Measurements from ENCODE around the gene SLAIN1. TPM values are rescaled to one million over a fixed set of nuclear protein-coding genes. Genes with fewer than 3 reads are reported as not detected.

The SLAIN1 gene
- total and polyA plus RNA-seq, 10 of the 15 experiments (the other 5 are each of a cell fraction or from before 2014, with no cell fraction given) = 11.9 to 140 (median 56.9) TPM

DNA sequence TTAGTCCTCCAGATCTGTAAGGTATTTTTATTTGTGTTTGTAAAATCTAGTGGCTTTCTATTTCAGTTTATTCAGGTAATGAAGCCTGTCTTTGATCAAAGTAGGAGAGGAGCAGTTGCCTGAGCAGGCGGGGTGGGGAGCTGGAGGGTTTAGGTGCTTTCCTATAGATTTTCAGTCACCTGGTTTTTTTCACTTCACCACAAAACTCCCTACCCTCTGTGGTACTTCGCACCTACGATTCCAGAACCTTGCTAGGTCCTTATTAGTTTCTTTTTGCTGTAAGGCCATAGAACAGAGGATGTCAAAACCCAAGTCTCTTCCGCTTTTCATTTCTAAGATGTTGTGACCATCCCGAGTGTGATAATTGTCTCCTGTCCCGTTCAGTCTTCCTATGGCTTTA, 26.6 kb downstream of the SLAIN1 start:
- Histone ChIP-seq H2AFZ (ENCODE audit: control insufficient read depth, low read depth, low read length) (no peak overlapping the region), H3K9ac (ENCODE audit: control insufficient read depth, insufficient read depth, low read length) (no peak overlapping the region), H3K27ac (ENCODE audit: control insufficient read depth, insufficient read depth) (no peak overlapping the region), H4K20me1 (ENCODE audit: control insufficient read depth, insufficient read depth) (no peaks in the 10 kb centered on the region), H3K79me2 (ENCODE audit: control insufficient read depth, insufficient read depth, low read length) (peaks cover 2% of the 10 kb centered on the region), H3K9me3 (replicated peaks; ENCODE audit: control insufficient read depth, insufficient read depth, low read length) (peaks cover 3% of the 10 kb centered on the region; the same call in 2 of the 3 replicates), H3K27me3 (replicated peaks in 1 of 2; ENCODE audit: control insufficient read depth in 2 of 2, insufficient read depth in 2 of 2, low read length in 1 of 2) (no peaks in the 10 kb centered on the region), H3K4me3 (no peak overlapping the region), H3K36me3 (ENCODE audit: control insufficient read depth in 2 of 2, insufficient read depth in 2 of 2, low read length in 1 of 2) (peaks cover 0 to 12% of the 10 kb centered on the region in 2 experiments; a peak in 1 of 4 replicates), H3K4me1 (ENCODE audit: control insufficient read depth, insufficient read depth, low read length) (peaks cover 4% of the 10 kb centered on the region; the same call in 1 of the 2 replicates), H3K4me2 (ENCODE audit: control insufficient read depth, insufficient read depth) (no peak overlapping the region)
- RAD21 ChIA-PET (ENCODE audit: unreplicated experiment) = interaction anchor here (1.2 kb wide), 1 partner anchor 27 kb away, joined by 5 read pairs; the partner anchor contains the start of gene SLAIN1
- 93% methylated on average over 6 of the region's 6 CpGs for WGBS (ENCODE audit: insufficient coverage, insufficient replicate concordance, low lambda C conversion rate, missing lambda C conversion rate)
- CTCF ChIA-PET = interaction anchor here (0.6 to 2.3 kb wide), 6 partner anchors 17 to 238 kb away, joined by 3 to 7 read pairs (median 3); partner anchors contain the start of gene SLAIN1
- peak; percentile 47 for DNase-seq (ENCODE audit: low read depth, low spot score)
- in situ Hi-C loops (cut with MboI) (loop anchor here (25.0 kb wide), 1 partner anchor 1663 kb away; no protein-coding TSS in a partner anchor), intact Hi-C loops (cut with micrococcal nuclease; ENCODE audit: unreplicated experiment) (no loop called here)
- SMC1A ChIA-PET (ENCODE audit: uncharacterized antibody, unreplicated experiment) = interaction anchor here (3.2 to 4.1 kb wide), 2 partner anchors 9 to 27 kb away, joined by 14 to 40 read pairs; partner anchors contain the start of gene SLAIN1
- POLR2A ChIA-PET = no interaction called here
- BruUV-seq (replicated peaks) = no TSS peak
- ATAC-seq = peak; percentile 73
- no peak for FAIRE-seq
- TF ChIP-seq TCF3 (IDR thresholded peaks at IDR 0.05; ENCODE audit: borderline replicate concordance, insufficient read depth, low read depth, low read length) (no peak), GATAD2B (conservative IDR thresholded peaks at IDR 0.05; ENCODE audit: low read depth) (no peak), STAT3 (IDR thresholded peaks at IDR 0.05; ENCODE audit: low read depth, low read length) (no peak), NBN (IDR thresholded peaks at IDR 0.05) (0 out of 2 replicates have a peak, but pooled peaks have one; percentile 17), IKZF1 (conservative IDR thresholded peaks at IDR 0.05) (peak; percentile 68), ASH2L (IDR thresholded peaks at IDR 0.05; ENCODE audit: borderline replicate concordance, low read depth) (no peak), BHLHE40 (IDR thresholded peaks at IDR 0.05; ENCODE audit: borderline replicate concordance in 1 of 2, low read depth in 2 of 2, low read length in 1 of 2) (0 out of 4 replicates have a peak, but pooled peaks of 1 of the 2 experiments have one; percentile 16), NR2C1 (IDR thresholded peaks at IDR 0.05) (no peak), MTA2 (IDR thresholded peaks at IDR 0.05; ENCODE audit: low read depth) (peak; percentile 73; the same call in 1 of the 2 replicates), BCL11A (IDR thresholded peaks at IDR 0.05; ENCODE audit: low read depth, low read length) (no peak), SREBF2 (IDR thresholded peaks at IDR 0.05; ENCODE audit: low read length) (no peak), TARDBP (IDR thresholded peaks at IDR 0.05; ENCODE audit: borderline replicate concordance) (no peak), ZNF384 (IDR thresholded peaks at IDR 0.05; ENCODE audit: borderline replicate concordance, low read depth, low read length) (peak; percentile 51; the same call in 1 of the 2 replicates)
- TF ChIP-seq, protein P1, sequence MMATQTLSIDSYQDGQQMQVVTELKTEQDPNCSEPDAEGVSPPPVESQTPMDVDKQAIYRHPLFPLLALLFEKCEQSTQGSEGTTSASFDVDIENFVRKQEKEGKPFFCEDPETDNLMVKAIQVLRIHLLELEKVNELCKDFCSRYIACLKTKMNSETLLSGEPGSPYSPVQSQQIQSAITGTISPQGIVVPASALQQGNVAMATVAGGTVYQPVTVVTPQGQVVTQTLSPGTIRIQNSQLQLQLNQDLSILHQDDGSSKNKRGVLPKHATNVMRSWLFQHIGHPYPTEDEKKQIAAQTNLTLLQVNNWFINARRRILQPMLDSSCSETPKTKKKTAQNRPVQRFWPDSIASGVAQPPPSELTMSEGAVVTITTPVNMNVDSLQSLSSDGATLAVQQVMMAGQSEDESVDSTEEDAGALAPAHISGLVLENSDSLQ (IDR thresholded peaks at IDR 0.05) = no peak
- TF ChIP-seq, protein P2, sequence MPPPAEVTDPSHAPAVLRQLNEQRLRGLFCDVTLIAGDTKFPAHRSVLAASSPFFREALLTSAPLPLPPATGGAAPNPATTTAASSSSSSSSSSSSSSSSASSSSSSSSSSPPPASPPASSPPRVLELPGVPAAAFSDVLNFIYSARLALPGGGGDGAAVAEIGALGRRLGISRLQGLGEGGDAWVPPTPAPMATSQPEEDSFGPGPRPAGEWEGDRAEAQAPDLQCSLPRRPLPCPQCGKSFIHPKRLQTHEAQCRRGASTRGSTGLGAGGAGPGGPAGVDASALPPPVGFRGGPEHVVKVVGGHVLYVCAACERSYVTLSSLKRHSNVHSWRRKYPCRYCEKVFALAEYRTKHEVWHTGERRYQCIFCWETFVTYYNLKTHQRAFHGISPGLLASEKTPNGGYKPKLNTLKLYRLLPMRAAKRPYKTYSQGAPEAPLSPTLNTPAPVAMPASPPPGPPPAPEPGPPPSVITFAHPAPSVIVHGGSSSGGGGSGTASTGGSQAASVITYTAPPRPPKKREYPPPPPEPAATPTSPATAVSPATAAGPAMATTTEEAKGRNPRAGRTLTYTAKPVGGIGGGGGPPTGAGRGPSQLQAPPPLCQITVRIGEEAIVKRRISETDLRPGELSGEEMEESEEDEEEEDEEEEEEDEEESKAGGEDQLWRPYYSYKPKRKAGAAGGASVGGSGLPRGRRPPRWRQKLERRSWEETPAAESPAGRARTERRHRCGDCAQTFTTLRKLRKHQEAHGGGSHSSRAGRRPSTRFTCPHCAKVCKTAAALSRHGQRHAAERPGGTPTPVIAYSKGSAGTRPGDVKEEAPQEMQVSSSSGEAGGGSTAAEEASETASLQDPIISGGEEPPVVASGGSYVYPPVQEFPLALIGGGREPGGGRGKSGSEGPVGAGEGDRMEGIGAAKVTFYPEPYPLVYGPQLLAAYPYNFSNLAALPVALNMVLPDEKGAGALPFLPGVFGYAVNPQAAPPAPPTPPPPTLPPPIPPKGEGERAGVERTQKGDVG (CRISPR knock-in tag; IDR thresholded peaks at IDR 0.05) = no peak
- TF ChIP-seq, protein P3, sequence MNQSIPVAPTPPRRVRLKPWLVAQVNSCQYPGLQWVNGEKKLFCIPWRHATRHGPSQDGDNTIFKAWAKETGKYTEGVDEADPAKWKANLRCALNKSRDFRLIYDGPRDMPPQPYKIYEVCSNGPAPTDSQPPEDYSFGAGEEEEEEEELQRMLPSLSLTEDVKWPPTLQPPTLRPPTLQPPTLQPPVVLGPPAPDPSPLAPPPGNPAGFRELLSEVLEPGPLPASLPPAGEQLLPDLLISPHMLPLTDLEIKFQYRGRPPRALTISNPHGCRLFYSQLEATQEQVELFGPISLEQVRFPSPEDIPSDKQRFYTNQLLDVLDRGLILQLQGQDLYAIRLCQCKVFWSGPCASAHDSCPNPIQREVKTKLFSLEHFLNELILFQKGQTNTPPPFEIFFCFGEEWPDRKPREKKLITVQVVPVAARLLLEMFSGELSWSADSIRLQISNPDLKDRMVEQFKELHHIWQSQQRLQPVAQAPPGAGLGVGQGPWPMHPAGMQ (IDR thresholded peaks at IDR 0.05; ENCODE audit: borderline replicate concordance) = no peak
- TF ChIP-seq, protein P4, sequence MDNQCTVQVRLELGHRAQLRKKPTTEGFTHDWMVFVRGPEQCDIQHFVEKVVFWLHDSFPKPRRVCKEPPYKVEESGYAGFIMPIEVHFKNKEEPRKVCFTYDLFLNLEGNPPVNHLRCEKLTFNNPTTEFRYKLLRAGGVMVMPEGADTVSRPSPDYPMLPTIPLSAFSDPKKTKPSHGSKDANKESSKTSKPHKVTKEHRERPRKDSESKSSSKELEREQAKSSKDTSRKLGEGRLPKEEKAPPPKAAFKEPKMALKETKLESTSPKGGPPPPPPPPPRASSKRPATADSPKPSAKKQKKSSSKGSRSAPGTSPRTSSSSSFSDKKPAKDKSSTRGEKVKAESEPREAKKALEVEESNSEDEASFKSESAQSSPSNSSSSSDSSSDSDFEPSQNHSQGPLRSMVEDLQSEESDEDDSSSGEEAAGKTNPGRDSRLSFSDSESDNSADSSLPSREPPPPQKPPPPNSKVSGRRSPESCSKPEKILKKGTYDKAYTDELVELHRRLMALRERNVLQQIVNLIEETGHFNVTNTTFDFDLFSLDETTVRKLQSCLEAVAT (IDR thresholded peaks at IDR 0.05) = peak; percentile 50; the same call in 1 of the 2 replicates

Measured in GM12878 (cell line).